Central memory CD4-positive, alpha-beta T cell (primary cell): ENCODE results near the gene OTUD5.

Experiments
- DNase-seq: peaks from one replicate; pipeline ENCODE4 v3.0.0; 2022

The OTUD5 gene

GRCh38 chrX:48935301-48935670 lies 22.1 kb downstream of the OTUD5 start:
- DNase-seq: no peak

DNA sequence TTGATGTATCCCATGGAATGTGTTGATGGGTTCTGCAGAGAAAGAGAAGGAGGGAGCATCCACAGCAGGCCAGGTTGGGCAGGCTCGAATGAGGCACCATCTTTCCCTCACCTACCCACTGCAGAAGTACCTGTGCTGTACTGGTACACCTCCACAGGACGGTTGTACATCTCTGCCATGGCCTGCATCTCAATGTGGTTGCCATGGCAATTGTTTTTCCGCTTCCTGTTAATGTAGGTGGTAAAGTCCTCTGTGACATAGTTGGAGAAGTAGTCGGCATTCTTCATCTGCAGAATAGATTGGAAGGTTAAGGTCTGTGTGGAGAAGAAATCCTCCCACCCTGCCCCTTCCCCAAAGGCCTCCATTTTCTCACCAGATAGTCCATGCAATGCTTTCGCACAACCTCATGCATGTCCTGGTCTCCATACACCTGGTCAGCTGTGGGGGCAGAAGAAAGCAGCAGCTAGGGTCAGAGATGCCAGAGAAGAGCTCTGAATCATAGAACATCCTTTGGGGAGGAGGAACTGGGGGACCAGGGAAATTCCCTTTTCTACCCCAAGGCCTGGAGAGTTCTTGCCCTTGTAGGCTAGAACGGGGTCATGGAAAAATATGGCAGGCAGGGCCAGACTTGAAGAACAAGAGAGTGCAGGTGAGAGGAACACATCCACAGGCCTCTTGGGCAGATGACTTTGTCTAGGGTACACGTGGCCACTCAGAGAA lies 22.7 kb downstream of the OTUD5 start:
- peak; percentile 77 for DNase-seq

DNA sequence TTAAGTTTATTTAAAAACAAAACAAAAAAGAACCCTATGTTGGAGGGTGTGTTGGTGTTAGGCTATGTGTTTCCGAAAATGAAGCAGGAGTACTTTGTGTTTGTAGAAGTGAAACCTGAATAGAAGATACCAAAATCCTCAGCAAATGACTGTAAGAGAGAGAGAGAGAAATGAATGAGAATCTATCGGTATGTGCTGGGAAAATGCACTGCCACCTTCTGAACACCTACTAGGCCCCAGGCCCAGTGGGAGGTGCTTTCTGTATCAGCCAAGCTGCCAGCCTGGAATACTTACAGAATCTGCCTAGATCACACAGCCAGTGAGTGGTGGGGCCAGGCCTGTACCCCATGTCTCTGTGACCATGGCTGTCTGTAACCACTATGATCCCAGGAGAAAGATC lies 23.6 kb downstream of the OTUD5 start:
- DNase-seq: no peak

DNA sequence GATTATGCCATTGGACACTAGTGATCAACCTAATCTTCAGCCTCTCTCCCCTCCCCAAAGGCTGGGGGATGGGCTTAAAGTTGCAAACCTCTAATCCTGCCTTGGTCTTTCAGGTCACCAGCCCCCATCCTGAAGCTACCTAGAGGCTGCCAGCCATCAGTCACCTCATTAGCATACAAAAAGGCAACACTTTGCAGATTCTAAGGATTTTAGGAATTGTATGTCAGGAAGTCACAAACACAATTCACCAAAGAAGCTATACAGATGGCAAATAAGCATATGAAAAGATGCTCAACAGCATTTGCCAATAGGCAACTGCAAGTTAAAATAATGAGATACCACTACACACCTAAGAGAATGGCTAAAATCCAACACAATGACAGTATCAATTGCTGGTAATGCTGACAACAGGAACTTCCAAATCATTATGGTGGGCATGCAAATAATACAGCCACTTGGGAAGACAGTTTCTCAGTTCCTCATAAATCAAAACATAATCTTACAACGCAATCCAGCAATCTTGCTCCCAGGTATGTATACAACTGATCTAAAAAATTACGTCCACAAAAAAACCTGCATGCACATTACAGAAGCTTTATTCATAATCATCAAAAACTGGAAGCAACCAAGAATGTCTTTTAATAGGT lies 29.5 kb downstream of the OTUD5 start:
- DNase-seq: no peak

GRCh38 chrX:48927123-48927522 lies 30.3 kb downstream of the OTUD5 start:
- no peak for DNase-seq

DNA sequence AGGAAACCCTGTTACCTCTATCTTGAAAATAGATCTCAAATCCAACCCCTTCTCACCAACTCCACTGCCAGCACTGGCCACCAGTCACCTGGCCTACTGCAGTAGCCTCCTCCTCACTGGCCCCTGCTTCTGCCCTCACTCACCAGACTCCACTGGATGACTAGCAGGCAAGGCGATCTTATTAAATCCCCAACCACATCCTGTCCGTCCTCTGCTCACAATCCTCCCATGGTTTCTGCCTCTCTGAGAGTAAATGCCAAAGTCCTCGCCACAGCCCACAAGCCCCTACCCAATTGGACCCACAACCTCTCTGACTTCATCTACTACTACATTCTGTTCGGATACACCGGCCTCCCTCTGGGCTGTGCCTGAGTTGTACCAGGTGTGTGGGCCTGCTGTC lies 33.1 kb downstream of the OTUD5 start:
- DNase-seq: no peak

GRCh38 chrX:48923771-48924170 lies 33.6 kb downstream of the OTUD5 start:
- DNase-seq: no peak

GRCh38 chrX:48920718-48921104 lies 36.7 kb downstream of the OTUD5 start:
- DNase-seq: no peak

- peak; percentile 52 for DNase-seq
Measured at GRCh38 chrX:48919947-48920717, 37.3 kb downstream of the OTUD5 start.

- peak; percentile 39 for DNase-seq
Measured at GRCh38 chrX:48919360-48919841, 38.0 kb downstream of the OTUD5 start.

- DNase-seq: peak; percentile 94
Measured at GRCh38 chrX:48918643-48919340, 38.6 kb downstream of the OTUD5 start, which contains the start of gene PIM2. Gene PIM2 (minus strand): TSS chrX:48919024. CDS start chrX:48918834, 190 bp downstream.

DNA sequence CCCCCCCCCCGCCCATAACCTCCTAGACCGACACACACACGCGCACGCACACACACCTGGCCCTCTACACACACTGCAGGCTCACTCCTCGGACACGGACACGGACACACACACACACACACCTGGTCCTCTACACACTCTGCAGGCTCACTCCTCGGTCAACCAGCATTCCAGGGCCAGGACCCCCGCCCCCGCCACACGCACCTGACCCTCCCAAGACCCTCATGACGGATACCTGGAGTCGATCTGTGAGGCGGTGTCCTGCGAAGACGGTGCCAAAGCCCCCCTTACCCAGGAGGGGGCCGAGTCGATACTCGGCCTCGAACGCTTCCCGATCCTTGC lies 39.1 kb downstream of the OTUD5 start:
- DNase-seq: no peak

GRCh38 chrX:48917139-48918001 lies 40.0 kb downstream of the OTUD5 start:
- DNase-seq: peak; percentile 92

DNA sequence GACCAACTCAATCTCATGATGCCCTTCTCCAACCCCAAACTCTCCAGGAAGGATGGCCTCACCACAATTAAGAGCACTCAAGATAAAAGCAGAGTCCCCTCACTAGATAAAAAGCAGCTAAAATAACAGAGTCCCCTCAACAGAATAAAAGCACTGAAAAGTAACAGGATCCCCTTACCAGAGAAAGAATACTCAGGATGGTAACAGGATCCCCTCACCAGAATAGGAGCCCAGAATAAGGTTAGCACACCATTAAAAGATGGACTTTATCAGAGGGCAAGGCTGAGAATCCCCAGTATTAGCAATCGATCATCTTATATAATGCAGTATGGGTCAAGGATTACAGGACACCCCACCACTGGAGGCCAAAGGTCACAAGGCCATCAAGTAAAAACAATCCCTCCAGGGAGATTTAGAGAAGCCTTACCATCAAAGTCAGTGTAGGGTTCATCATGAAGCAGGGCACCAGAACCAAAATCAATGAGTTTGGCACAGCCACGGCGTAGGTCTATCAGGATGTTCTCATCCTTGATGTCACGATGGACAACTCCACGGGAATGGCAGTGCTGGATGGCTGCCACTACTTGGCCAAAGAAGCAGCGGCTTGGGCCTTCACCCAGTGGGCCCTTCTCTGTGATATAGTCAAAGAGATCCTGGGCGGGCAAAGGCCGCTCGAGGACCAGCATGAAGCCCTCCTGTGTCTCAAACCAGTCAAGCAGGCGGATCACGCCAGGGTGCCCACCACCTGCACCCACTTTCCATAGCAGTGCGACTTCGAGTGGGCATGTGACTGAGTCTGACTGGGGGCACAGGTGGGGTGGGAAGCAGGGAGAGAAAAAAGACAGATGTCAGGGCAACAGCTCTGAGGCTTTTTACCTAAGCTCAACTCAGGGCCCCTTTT lies 42.6 kb downstream of the OTUD5 start:
- DNase-seq: no peak

DNA sequence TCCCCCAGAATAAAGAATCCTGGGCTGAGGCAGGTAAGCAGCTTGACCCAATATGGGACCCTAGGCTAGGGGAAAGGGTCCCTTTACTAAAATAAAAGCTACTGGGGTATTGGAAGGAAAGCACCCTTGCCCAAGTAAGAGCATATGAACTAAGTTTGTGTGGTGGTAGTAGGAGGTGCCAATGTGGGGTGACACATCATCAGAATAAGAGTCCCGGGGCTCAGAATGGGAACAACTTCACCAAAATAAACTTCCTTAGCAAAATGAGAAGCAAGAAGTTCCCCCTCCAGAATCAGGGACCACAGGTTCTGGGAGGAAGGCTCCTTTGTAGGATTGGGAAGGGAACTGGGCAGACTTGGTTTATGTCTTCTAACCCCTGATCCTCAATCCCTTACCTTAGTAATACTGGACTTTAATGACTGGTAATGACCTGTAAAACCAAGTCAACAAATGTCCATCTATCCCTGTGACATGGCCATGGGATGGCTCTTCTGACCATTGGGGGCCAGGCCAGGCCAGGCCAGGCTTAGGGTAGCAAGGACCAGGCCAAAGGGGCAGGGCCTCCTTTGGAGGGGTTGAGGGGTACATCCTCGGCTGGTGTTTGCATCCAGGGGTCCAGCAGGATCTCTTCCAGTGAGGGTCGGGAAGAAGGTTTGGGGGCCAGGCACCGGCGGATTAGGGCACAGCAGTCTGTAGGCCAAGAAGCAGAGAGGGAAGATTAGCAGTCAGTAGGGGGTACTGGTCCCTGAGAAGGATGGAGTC lies 43.6 kb downstream of the OTUD5 start:
- DNase-seq: no peak

GRCh38 chrX:48911412-48912182 lies 45.8 kb downstream of the OTUD5 start, which contains the start of gene SLC35A2:
Gene SLC35A2 (minus strand): TSS chrX:48911646. CDS start chrX:48911636, 10 bp downstream.
- peak; percentile 89 for DNase-seq

DNA sequence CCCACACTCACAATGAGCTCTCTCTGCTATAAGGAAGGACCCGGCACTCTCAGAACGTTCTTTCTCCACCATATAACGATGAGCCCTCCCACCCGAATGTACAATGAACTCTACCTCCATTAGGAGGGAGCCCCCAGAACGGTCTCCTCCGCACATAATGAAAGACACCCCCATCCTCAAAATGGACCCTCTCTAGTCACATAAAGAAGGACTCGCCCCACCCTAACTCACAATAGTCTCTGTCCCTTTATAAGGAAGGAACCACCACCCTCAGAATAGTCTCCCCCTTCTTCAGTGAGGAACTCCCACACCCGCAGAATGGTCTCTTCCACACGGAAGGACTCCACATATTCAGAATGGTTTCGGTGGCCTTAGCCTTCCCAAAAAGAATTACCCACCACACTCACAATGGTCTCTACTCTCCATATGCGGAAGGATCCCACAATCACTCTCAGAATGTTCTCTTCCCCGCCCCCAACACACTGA lies 46.4 kb downstream of the OTUD5 start:
- DNase-seq: no peak

GRCh38 chrX:48909703-48910294 lies 47.6 kb downstream of the OTUD5 start:
- no peak for DNase-seq

GRCh38 chrX:48908600-48908999 lies 48.8 kb downstream of the OTUD5 start:
- DNase-seq: no peak
